Gastroesophageal sphincter (tissue), 3 donors: Measurements from ENCODE around the gene GHITM.

Experiments
- CTCF ChIP-seq, 4 experiments: fragments of 200-600 bp in 2 of 4; fragments of 450-650 bp in 2 of 4; sonication (generic) in 1 of 4; IDR thresholded peaks; one replicate each; pipeline ENCODE4 v1.5.1; 2017 to 2019; ENCODE audit warnings: antibody characterized with exemption in 4 of 4, mild to moderate bottlenecking in 2 of 4, moderate library complexity in 2 of 4
- POLR2A ChIP-seq, 2 donors: fragments of 450-650 bp; IDR thresholded peaks; one replicate each; pipeline ENCODE4 v1.6.1; 2017; ENCODE audit warnings: antibody characterized with exemption in 2 of 2, mild to moderate bottlenecking in 2 of 2, moderate library complexity in 1 of 2
- POLR2AphosphoS5 ChIP-seq: sonication (generic); formaldehyde crosslinking; IDR thresholded peaks from one replicate; pipeline ENCODE4 v1.6.1; 2017; ENCODE audit warnings: antibody characterized with exemption

GRCh38 chr10:84114088-84114667, 25.1 kb upstream of the GHITM start:
- no peak for TF ChIP-seq CTCF (IDR thresholded peaks at IDR 0.05)
- no peak for TF ChIP-seq POLR2A (IDR thresholded peaks at IDR 0.05)
- no peak for TF ChIP-seq POLR2AphosphoS5
